Fibroblast of pulmonary artery (primary cell): Measurements from ENCODE around the gene ELP4.

Experiments used
- DNase-seq: peaks from one replicate; pipeline ENCODE4 v3.0.0-alpha.2; 2010; ENCODE audit warnings: low read depth
- H3K4me3 ChIP-seq: replicated peaks from 2 replicates; pipeline ENCODE4 v1.5.1; 2011; ENCODE audit warnings: low read depth, mild to moderate bottlenecking, control low read depth, low read length, moderate library complexity
- CTCF ChIP-seq: IDR thresholded peaks from 2 replicates; pipeline ENCODE4 v1.5.1; 2011; ENCODE audit warnings: mild to moderate bottlenecking, control low read depth, low read length, inconsistent platforms; ENCODE audit errors: missing control alignments

ELP4 gene

GRCh38 chr11:31817054-31817620 is 307.6 kb downstream of the ELP4 start:
- no peak for DNase-seq

GRCh38 chr11:31817621-31818424 is 308.3 kb downstream of the ELP4 start:
- no peak overlapping the region for H3K4me3 ChIP-seq
- no peak for TF ChIP-seq CTCF
- DNase-seq, result no peak

More at GRCh38 chr11:31817054-31817620, 307.6 kb downstream of the ELP4 start:
- no peak for TF ChIP-seq CTCF
- H3K4me3 ChIP-seq, result no peak overlapping the region

- TF ChIP-seq CTCF, result no peak
- no peak overlapping the region for H3K4me3 ChIP-seq
- no peak for DNase-seq
Measured at GRCh38 chr11:31818425-31818755, 308.8 kb downstream of the ELP4 start.

GRCh38 chr11:31818874-31819331 is 309.3 kb downstream of the ELP4 start:
- no peak overlapping the region for H3K4me3 ChIP-seq
- TF ChIP-seq CTCF, result no peak
- DNase-seq, result no peak

GRCh38 chr11:31819621-31820437 is 310.3 kb downstream of the ELP4 start:
- no peak for TF ChIP-seq CTCF
- no peak for DNase-seq
- no peak overlapping the region for H3K4me3 ChIP-seq

GRCh38 chr11:31820438-31820818 is 310.9 kb downstream of the ELP4 start:
- DNase-seq, result no peak
- TF ChIP-seq CTCF, result no peak
- H3K4me3 ChIP-seq, result no peak overlapping the region
